OCI-LY7 (cell line): Measurements from ENCODE around the gene C17orf50. TPM values are rescaled to one million over a fixed set of nuclear protein-coding genes. Genes with fewer than 3 reads are reported as not detected.

Experiments
- BruUV-seq: library from RNA; stranded (reverse); fragments of 400-500 nt; replicated peaks from 2 replicates; lab custom pipeline; 2021; lab: Mats Ljungman, UMichigan
- CTCF ChIA-PET: fragments of 300-600 bp; sonication (Branson Sonifier 250); formaldehyde crosslinking; loops from one replicate; lab custom pipeline; 2022; ENCODE audit warnings: antibody characterized with exemption; ENCODE audit not compliant: unreplicated experiment; lab: Charles Lee
- POLR2A ChIA-PET: fragments of 300-600 bp; sonication (Branson Sonifier 250); formaldehyde crosslinking; loops from one replicate; lab custom pipeline; 2022; ENCODE audit warnings: antibody characterized with exemption; lab: Charles Lee
- DNase-seq: peaks from one replicate; pipeline ENCODE4 v3.0.0-alpha.2; 2015; ENCODE audit warnings: low spot score
- H2AFZ ChIP-seq: fragments of 200-600 bp; sonication (generic), shearing (Covaris generic); 2 replicates; pipeline ENCODE4 v1.6.1; 2014; ENCODE audit warnings: mild to moderate bottlenecking, antibody characterized with exemption, low read length, moderate library complexity
- H3K27ac ChIP-seq: fragments of 200-600 bp; sonication (generic); 2 replicates; pipeline ENCODE4 v1.5.1; 2014; ENCODE audit warnings: mixed run types, low read depth, mild to moderate bottlenecking, moderate library complexity, low read length, inconsistent platforms; ENCODE audit not compliant: poor library complexity, severe bottlenecking
- H3K36me3 ChIP-seq: fragments of 200-600 bp; sonication (generic); 2 replicates; pipeline ENCODE4 v1.6.1; 2014; ENCODE audit warnings: mild to moderate bottlenecking, antibody characterized with exemption, low read length, moderate library complexity, mixed read lengths; ENCODE audit not compliant: insufficient read depth
- H3K4me1 ChIP-seq: fragments of 200-600 bp; sonication (generic); 2 replicates; pipeline ENCODE4 v1.5.1; 2014; ENCODE audit warnings: mild to moderate bottlenecking, low read length; ENCODE audit not compliant: insufficient read depth, poor library complexity, severe bottlenecking
- H3K4me2 ChIP-seq: fragments of 200-600 bp; sonication (generic); 2 replicates; pipeline ENCODE4 v1.6.1; 2014; ENCODE audit warnings: mild to moderate bottlenecking, low read length
- H3K4me3 ChIP-seq: fragments of 200-600 bp; sonication (generic); 2 replicates; pipeline ENCODE4 v1.5.1; 2014; ENCODE audit warnings: mild to moderate bottlenecking, low read depth, low read length; ENCODE audit not compliant: poor library complexity, severe bottlenecking
- H3K79me2 ChIP-seq: fragments of 200-600 bp; sonication (generic); 2 replicates; pipeline ENCODE4 v1.6.1; 2016; ENCODE audit warnings: low read depth, mild to moderate bottlenecking, low read length, moderate library complexity, mixed read lengths; ENCODE audit not compliant: insufficient read depth
- H3K9me2 ChIP-seq: fragments of 200-600 bp; sonication (generic); 2 replicates; pipeline ENCODE4 v1.6.1; 2016; ENCODE audit warnings: mild to moderate bottlenecking, low read length, mixed read lengths; ENCODE audit not compliant: insufficient read depth
- H3K9me3 ChIP-seq: fragments of 200-600 bp; sonication (generic); 2 replicates; pipeline ENCODE4 v1.6.1; 2014; ENCODE audit warnings: mild to moderate bottlenecking, mixed run types, low read length, mixed read lengths
- H4K20me1 ChIP-seq: fragments of 200-600 bp; sonication (generic); 2 replicates; pipeline ENCODE4 v1.6.1; 2014; ENCODE audit warnings: mild to moderate bottlenecking, antibody characterized with exemption, low read length, moderate library complexity, mixed read lengths; ENCODE audit not compliant: insufficient read depth
- CTCF ChIP-seq: fragments of 200-600 bp; sonication (generic); conservative IDR thresholded peaks from 2 replicates; pipeline ENCODE4 v1.5.1; 2014; ENCODE audit warnings: mild to moderate bottlenecking, antibody characterized with exemption, low read length, moderate library complexity, mixed read lengths
- EZH2phosphoT487 ChIP-seq: fragments of 200-600 bp; sonication (generic); IDR thresholded peaks from 2 replicates; pipeline ENCODE4 v1.6.1; 2018; ENCODE audit warnings: low read depth, borderline replicate concordance, mild to moderate bottlenecking, mixed run types, antibody characterized with exemption, low read length, moderate library complexity, mixed read lengths
- intact Hi-C: fragments of 100-400 bp; cut with micrococcal nuclease; formaldehyde crosslinking; loops from one replicate; pipeline ENCODE4 v1.10.0; 2022; ENCODE audit not compliant: unreplicated experiment
- total RNA-seq, 2 experiments: library from RNA; depleted of rRNA in 1 of 2; stranded (reverse); fragments of >200 nt in 1 of 2; shearing (Covaris generic) in 1 of 2; gene quantifications; 2 replicates each; pipeline ENCODE4 v1.2.3, GENCODE V29; 2014 to 2022

Gene C17orf50
- total RNA-seq, 2 experiments from 2014 or later, result not detected

GRCh38 chr17:35748341-35748841 lies 12.3 kb upstream of the C17orf50 start:
- BruUV-seq, result no TSS peak
- Histone ChIP-seq H3K4me3 (no peak overlapping the region), H3K79me2 (no peaks in the 10 kb centered on the region), H3K9me3 (no peaks in the 10 kb centered on the region), H3K4me1 (no peaks in the 10 kb centered on the region), H2AFZ (no peak overlapping the region), H3K27ac (no peak overlapping the region), H3K36me3 (no peaks in the 10 kb centered on the region), H4K20me1 (no peaks in the 10 kb centered on the region), H3K4me2 (no peak overlapping the region), H3K9me2 (no peaks in the 10 kb centered on the region)
- POLR2A ChIA-PET, result no interaction called here
- TF ChIP-seq EZH2phosphoT487 (no peak), CTCF (no peak)
- intact Hi-C loops, result loop anchor here (5.0 kb wide), 1 partner anchor 206 kb away; no protein-coding TSS in a partner anchor
- DNase-seq, result no peak
- CTCF ChIA-PET, result no interaction called here

- POLR2A ChIA-PET, result no interaction called here
- intact Hi-C loops, result loop anchor here (5.0 kb wide), 1 partner anchor 207 kb away; no protein-coding TSS in a partner anchor
Measured at GRCh38 chr17:35748979-35749378, 11.7 kb upstream of the C17orf50 start.

More at GRCh38 chr17:35748979-35749378, 11.7 kb upstream of the C17orf50 start:
- H3K36me3 ChIP-seq, result no peaks in the 10 kb centered on the region
- no peak for DNase-seq
- no peaks in the 10 kb centered on the region for H3K4me1 ChIP-seq
- H2AFZ ChIP-seq, result no peak overlapping the region
- no peak overlapping the region for H3K4me3 ChIP-seq
- H3K27ac ChIP-seq, result no peak overlapping the region
- BruUV-seq, result no TSS peak
- H3K79me2 ChIP-seq, result no peaks in the 10 kb centered on the region
- H3K9me2 ChIP-seq, result no peaks in the 10 kb centered on the region
- no peaks in the 10 kb centered on the region for H3K9me3 ChIP-seq
- CTCF ChIA-PET, result no interaction called here
- H3K4me2 ChIP-seq, result no peak overlapping the region
- no peaks in the 10 kb centered on the region for H4K20me1 ChIP-seq
- TF ChIP-seq CTCF, result no peak
- no peak for TF ChIP-seq EZH2phosphoT487
